Measurements from ENCODE around the gene PLBD1. TPM values are rescaled to one million over a fixed set of nuclear protein-coding genes. Genes with fewer than 3 reads are reported as not detected.

The PLBD1 gene
- total and polyA plus RNA-seq, 2 experiments from 2014 or later, result 9.0 to 10.0 TPM

DNA sequence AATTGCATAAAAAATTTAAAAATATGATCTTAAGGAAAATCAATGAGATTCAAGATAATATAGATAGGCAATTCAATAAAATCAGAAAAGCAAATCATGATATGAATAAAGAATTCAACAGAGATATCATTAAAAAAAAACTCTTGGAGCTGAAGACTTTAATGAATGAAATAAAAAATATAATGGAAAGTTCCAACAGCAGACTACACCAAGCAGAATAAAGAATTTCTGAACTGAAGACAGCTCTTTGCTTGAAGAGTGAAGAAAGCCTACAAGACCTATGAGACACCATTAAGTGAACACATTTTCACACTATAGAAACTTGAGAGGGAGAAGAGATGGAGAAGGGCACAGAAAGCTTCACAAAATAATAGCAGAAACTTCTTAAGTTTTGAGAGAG is 45.9 kb downstream of the PLBD1 start:
- TF ChIP-seq, protein P1, sequence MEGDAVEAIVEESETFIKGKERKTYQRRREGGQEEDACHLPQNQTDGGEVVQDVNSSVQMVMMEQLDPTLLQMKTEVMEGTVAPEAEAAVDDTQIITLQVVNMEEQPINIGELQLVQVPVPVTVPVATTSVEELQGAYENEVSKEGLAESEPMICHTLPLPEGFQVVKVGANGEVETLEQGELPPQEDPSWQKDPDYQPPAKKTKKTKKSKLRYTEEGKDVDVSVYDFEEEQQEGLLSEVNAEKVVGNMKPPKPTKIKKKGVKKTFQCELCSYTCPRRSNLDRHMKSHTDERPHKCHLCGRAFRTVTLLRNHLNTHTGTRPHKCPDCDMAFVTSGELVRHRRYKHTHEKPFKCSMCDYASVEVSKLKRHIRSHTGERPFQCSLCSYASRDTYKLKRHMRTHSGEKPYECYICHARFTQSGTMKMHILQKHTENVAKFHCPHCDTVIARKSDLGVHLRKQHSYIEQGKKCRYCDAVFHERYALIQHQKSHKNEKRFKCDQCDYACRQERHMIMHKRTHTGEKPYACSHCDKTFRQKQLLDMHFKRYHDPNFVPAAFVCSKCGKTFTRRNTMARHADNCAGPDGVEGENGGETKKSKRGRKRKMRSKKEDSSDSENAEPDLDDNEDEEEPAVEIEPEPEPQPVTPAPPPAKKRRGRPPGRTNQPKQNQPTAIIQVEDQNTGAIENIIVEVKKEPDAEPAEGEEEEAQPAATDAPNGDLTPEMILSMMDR (IDR thresholded peaks at IDR 0.05; ENCODE audit: low read depth, low read length), result no peak
- H3K27me3 ChIP-seq, result no peaks in the 10 kb centered on the region
- no peaks in the 10 kb centered on the region for H3K4me1 ChIP-seq (ENCODE audit: low read depth)
- no peaks in the 10 kb centered on the region for H3K36me3 ChIP-seq
- no peak overlapping the region for H3K4me3 ChIP-seq
- no peak for DNase-seq (ENCODE audit: low read depth in 1 of 2, low spot score in 1 of 2)
- no peak overlapping the region for H3K27ac ChIP-seq
- H3K9me3 ChIP-seq (ENCODE audit: low read depth), result no peaks in the 10 kb centered on the region

DNA sequence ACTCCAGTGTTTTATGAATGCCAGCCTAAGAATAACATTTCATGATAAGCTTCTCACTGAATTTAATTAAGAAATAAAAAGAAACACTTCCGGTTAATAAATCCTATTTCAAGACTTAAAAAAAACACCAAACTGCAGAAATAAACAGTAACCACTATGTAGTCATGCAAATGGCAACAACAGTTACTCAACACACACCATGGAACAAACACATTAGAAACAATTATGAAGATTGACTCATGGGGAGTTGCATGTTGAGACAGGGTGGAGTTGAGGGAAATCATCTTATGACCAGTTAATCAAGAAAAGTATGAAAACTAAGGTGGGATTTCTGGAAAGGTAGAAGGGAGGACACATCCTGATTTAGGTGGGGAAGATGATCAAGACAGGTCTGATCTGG is 52.7 kb downstream of the PLBD1 start:
- H3K27me3 ChIP-seq, result no peaks in the 10 kb centered on the region
- H3K36me3 ChIP-seq, result no peaks in the 10 kb centered on the region
- no peak overlapping the region for H3K4me3 ChIP-seq
- no peaks in the 10 kb centered on the region for H3K9me3 ChIP-seq (ENCODE audit: low read depth)
- no peak overlapping the region for H3K27ac ChIP-seq
- no peaks in the 10 kb centered on the region for H3K4me1 ChIP-seq (ENCODE audit: low read depth)
- DNase-seq (ENCODE audit: low read depth in 1 of 2, low spot score in 1 of 2), result no peak
- TF ChIP-seq, protein P1 (IDR thresholded peaks at IDR 0.05; ENCODE audit: low read depth, low read length), result no peak

DNA sequence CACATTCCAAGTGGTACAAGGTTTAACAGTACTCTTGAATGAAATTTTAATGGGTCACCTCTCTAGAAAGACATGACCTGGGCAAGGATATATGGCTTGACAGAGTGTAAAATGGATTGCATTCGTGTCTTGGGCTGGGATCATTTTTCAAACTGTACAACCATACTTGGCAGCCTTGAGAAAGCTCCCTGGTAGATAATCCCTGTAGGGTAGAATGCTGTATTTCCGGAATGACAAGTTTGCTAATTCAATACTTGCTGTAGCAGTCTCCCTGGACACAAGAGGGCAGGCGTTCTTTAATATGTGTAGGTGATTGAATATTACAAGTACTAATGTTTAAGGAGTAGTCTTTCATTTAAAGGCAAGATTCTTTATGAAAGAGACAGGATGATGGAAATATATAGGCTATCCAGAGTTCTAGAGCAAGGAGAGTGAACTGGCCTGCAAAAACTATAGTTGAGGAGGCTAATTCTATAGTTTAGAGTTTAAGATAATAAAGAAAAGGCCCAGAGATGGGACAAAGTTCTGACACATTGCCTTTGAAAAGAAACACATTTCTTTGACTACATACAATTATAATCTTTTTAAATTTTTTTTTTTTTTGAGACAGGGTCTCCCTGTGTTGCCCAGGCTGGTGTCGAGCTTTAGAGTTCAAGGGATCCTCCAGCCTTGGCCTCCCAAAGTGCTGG is 53.4 kb downstream of the PLBD1 start:
- Histone ChIP-seq H3K9me3 (ENCODE audit: low read depth) (no peaks in the 10 kb centered on the region), H3K27ac (no peak overlapping the region), H3K4me3 (no peak overlapping the region), H3K4me1 (ENCODE audit: low read depth) (no peaks in the 10 kb centered on the region), H3K27me3 (no peaks in the 10 kb centered on the region), H3K36me3 (no peaks in the 10 kb centered on the region)
- TF ChIP-seq, protein P1 (IDR thresholded peaks at IDR 0.05; ENCODE audit: low read depth, low read length), result peak; percentile 50
- DNase-seq (ENCODE audit: low read depth in 1 of 2, low spot score in 1 of 2), result peak; percentile 60 to 62

DNA sequence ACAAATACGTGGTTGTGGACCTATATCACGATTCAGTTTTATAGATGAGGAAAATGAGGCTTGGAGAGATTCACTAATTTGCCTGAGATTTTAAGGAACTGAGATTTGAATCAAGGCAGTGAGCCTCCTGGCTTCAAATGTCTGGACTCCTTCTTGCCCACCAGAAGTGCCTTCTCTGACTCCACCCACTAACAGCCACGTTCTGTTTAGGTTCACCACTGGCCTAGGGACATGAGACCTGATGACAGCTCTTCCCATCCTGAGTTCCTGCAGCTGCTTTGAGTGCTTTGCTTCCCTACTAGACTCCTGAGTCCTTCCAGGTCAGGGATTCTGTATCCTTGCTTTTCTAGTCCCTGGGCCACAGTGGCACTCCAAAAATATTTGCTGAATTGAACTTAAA is 57.1 kb downstream of the PLBD1 start:
- peak; percentile 5 to 35 for DNase-seq (ENCODE audit: low read depth in 1 of 2, low spot score in 1 of 2)
- Histone ChIP-seq H3K4me1 (ENCODE audit: low read depth) (no peaks in the 10 kb centered on the region), H3K36me3 (no peaks in the 10 kb centered on the region), H3K27ac (no peak overlapping the region), H3K27me3 (no peaks in the 10 kb centered on the region), H3K9me3 (ENCODE audit: low read depth) (no peaks in the 10 kb centered on the region), H3K4me3 (no peak overlapping the region)
- TF ChIP-seq, protein P1 (IDR thresholded peaks at IDR 0.05; ENCODE audit: low read depth, low read length), result no peak

DNA sequence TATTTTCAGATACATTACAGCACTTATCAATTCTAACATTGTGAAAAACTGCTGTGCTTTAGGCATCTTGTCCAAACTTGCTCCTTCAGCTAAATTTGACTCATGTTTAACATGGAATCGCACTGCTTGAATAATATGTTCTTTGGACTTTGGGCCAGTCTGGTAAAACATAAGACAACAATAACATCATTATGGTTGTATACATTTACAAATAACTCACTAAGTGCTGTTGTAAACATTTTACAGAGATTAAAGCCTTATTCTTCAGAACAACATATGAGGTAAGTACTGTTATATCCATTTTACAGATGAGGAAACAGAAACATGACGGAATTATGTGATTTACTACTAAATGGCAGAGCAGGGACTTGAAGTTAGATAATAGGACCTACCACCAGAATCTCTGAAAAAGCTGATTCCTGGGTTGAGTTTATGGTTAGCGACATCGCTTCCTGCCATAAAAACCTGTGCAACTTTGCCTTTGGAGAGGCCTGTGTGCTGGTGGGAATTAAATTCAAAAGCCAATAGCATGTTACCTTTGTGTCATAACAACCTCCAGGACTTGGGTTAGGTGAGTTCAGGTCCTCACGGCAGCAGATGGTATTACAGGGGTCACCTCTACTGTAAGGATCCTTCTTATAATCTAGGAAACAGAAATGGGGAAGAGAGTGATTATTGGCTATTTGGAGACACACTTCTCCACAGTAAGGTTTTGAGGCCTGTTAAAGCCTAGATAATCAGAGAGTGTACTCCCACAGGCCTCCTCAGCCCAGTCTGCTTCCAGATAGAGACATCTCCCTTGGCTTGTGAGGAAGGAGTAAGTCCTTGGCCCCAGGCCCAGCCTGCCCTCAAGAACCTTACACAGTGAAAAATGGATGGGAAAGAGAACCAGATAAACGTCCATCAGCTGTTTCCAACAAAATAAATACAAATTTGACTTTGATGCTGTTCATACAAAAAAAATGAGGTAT is 61.8 kb downstream of the PLBD1 start:
- Histone ChIP-seq H3K27me3 (no peaks in the 10 kb centered on the region), H3K4me3 (no peak overlapping the region), H3K4me1 (ENCODE audit: low read depth) (no peaks in the 10 kb centered on the region), H3K9me3 (ENCODE audit: low read depth) (no peaks in the 10 kb centered on the region), H3K27ac (peak overlapping the region; percentile 49), H3K36me3 (peaks cover 6% of the 10 kb centered on the region)
- DNase-seq (ENCODE audit: low read depth in 1 of 2, low spot score in 1 of 2), result peak in 1 of 2 donors; percentile 39
- TF ChIP-seq, protein P1 (IDR thresholded peaks at IDR 0.05; ENCODE audit: low read depth, low read length), result no peak
